ENCODE results near the gene NCF1. TPM values are rescaled to one million over a fixed set of nuclear protein-coding genes. Genes with fewer than 3 reads are reported as not detected.
"Not testable (repeated sequence)": the region's sequence is repeated elsewhere in the genome, so short reads cannot be mapped to it uniquely, and the experiment has no call there.

The NCF1 gene
- total RNA-seq, 2 experiments from 2014 or later, result 3.9 to 4.5 TPM

DNA sequence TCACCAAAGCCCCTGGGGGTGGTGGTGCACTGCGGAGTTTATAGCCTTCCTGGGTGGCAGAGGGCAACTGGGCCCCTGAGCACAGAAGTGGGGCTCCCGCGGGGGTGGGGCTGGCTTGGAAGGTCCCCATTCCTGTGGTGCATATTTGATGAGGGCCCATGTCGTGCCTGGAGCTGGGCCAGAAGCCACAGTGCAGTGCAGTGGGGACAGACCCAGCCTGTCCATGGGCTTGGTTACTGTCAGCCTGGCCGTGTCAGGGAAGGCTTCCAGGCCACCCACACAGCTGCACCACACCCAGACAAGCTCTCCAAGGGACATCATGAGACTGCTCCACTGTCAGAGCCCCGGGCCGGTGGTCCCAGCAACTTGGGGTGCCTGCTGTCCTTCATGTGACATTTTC is 7.3 kb upstream of the NCF1 start:
- intact Hi-C loops (cut with DNase I, micrococcal nuclease); DNase-seq; H3K27me3 ChIP-seq (ENCODE audit: control insufficient read depth in 1 of 2, insufficient read depth in 2 of 2, low read length in 2 of 2); H3K4me3 Mint-ChIP-seq; H3K4me3 ChIP-seq (ENCODE audit: low read length); H3K4me1 Mint-ChIP-seq (ENCODE audit: low read depth); ATAC-seq (ENCODE audit: poor library complexity); H3K9me3 Mint-ChIP-seq; H3K27ac Mint-ChIP-seq; H3K27me3 Mint-ChIP-seq; CTCF ChIA-PET; POLR2A ChIA-PET; H3K4me1 ChIP-seq (ENCODE audit: insufficient read depth, low read length); H3K9me3 ChIP-seq (ENCODE audit: control insufficient read depth in 1 of 2, insufficient read depth in 1 of 2, low read length in 2 of 2); H3K27ac ChIP-seq (ENCODE audit: low read depth in 1 of 2, low read length in 2 of 2); H3K36me3 Mint-ChIP-seq (ENCODE audit: low read depth); H3K36me3 ChIP-seq (ENCODE audit: insufficient read depth, low read length): not testable (repeated sequence)

GRCh38 chr7:74766991-74767390 is 6.8 kb upstream of the NCF1 start:
- DNase-seq; intact Hi-C loops (cut with DNase I, micrococcal nuclease); H3K27ac ChIP-seq (ENCODE audit: low read depth in 1 of 2, low read length in 2 of 2); H3K36me3 ChIP-seq (ENCODE audit: insufficient read depth, low read length); H3K9me3 Mint-ChIP-seq; ATAC-seq (ENCODE audit: poor library complexity); H3K4me3 Mint-ChIP-seq; H3K4me1 ChIP-seq (ENCODE audit: insufficient read depth, low read length); H3K4me3 ChIP-seq (ENCODE audit: low read length); POLR2A ChIA-PET; H3K27me3 Mint-ChIP-seq; H3K4me1 Mint-ChIP-seq (ENCODE audit: low read depth); H3K9me3 ChIP-seq (ENCODE audit: control insufficient read depth in 1 of 2, insufficient read depth in 1 of 2, low read length in 2 of 2); H3K27me3 ChIP-seq (ENCODE audit: control insufficient read depth in 1 of 2, insufficient read depth in 2 of 2, low read length in 2 of 2); H3K36me3 Mint-ChIP-seq (ENCODE audit: low read depth); CTCF ChIA-PET; H3K27ac Mint-ChIP-seq: not testable (repeated sequence)

GRCh38 chr7:74770062-74770461 is 3.7 kb upstream of the NCF1 start:
- H3K27ac ChIP-seq (ENCODE audit: low read depth in 1 of 2, low read length in 2 of 2); H3K9me3 ChIP-seq (ENCODE audit: control insufficient read depth in 1 of 2, insufficient read depth in 1 of 2, low read length in 2 of 2); H3K27ac Mint-ChIP-seq; DNase-seq; H3K4me3 ChIP-seq (ENCODE audit: low read length); H3K9me3 Mint-ChIP-seq; H3K36me3 Mint-ChIP-seq (ENCODE audit: low read depth); H3K4me1 Mint-ChIP-seq (ENCODE audit: low read depth); POLR2A ChIA-PET; H3K27me3 Mint-ChIP-seq; CTCF ChIA-PET; H3K4me1 ChIP-seq (ENCODE audit: insufficient read depth, low read length); H3K36me3 ChIP-seq (ENCODE audit: insufficient read depth, low read length); H3K27me3 ChIP-seq (ENCODE audit: control insufficient read depth in 1 of 2, insufficient read depth in 2 of 2, low read length in 2 of 2); ATAC-seq (ENCODE audit: poor library complexity); H3K4me3 Mint-ChIP-seq; intact Hi-C loops (cut with DNase I, micrococcal nuclease): not testable (repeated sequence)

DNA sequence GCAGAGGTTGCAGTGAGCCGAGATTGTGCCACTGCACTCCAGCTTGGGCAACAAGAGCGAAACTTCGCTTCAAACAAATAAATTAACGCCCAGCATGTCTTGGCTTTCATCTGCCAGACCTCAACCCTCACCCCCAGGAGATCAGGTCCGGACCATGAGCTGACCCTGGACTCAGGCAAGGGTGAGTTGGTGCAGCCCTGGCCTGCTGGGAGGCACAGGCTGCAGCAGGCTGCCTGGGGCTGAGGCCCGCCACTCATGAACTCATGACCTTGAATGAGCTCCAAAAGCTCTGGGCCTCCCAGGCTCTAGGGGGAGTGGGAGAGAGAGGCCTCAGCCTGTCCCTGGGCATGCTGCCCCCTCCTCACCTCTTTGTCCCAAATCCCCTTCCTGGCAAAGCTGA is 1.7 kb upstream of the NCF1 start:
- POLR2A ChIA-PET; H3K27me3 Mint-ChIP-seq; H3K9me3 ChIP-seq (ENCODE audit: control insufficient read depth in 1 of 2, insufficient read depth in 1 of 2, low read length in 2 of 2); H3K36me3 Mint-ChIP-seq (ENCODE audit: low read depth); H3K4me1 Mint-ChIP-seq (ENCODE audit: low read depth); H3K9me3 Mint-ChIP-seq; H3K27ac ChIP-seq (ENCODE audit: low read depth in 1 of 2, low read length in 2 of 2); H3K4me1 ChIP-seq (ENCODE audit: insufficient read depth, low read length); intact Hi-C loops (cut with DNase I, micrococcal nuclease); H3K27me3 ChIP-seq (ENCODE audit: control insufficient read depth in 1 of 2, insufficient read depth in 2 of 2, low read length in 2 of 2); H3K4me3 ChIP-seq (ENCODE audit: low read length); CTCF ChIA-PET; H3K36me3 ChIP-seq (ENCODE audit: insufficient read depth, low read length); ATAC-seq (ENCODE audit: poor library complexity); H3K4me3 Mint-ChIP-seq; H3K27ac Mint-ChIP-seq: not testable (repeated sequence)
- peak in 1 of 14 experiments; percentile 0 for DNase-seq

DNA sequence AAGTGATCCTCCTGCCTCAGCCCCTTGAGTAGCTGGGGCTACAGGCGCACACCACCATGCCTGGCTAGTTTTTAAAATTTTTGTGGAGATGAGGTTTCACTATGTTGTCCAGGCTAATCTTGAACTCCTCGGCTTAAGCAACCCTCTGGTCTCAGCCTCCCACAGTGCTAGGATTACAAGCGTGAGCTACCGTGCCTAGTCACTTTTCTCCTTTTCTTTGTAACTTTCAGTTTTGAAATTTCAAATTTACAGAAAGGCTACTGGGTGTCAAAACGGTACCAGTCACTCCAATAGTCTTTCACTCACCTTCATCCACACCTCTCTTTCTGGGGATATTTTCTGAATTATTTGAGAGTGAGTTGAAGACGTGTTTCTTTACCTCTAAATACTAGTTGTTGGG is 1.3 kb downstream of the NCF1 start:
- ATAC-seq (ENCODE audit: poor library complexity); H3K9me3 ChIP-seq (ENCODE audit: control insufficient read depth in 1 of 2, insufficient read depth in 1 of 2, low read length in 2 of 2); POLR2A ChIA-PET; H3K4me1 Mint-ChIP-seq (ENCODE audit: low read depth); H3K4me1 ChIP-seq (ENCODE audit: insufficient read depth, low read length); H3K27ac ChIP-seq (ENCODE audit: low read depth in 1 of 2, low read length in 2 of 2); H3K36me3 Mint-ChIP-seq (ENCODE audit: low read depth); H3K9me3 Mint-ChIP-seq; CTCF ChIA-PET; intact Hi-C loops (cut with DNase I, micrococcal nuclease); H3K36me3 ChIP-seq (ENCODE audit: insufficient read depth, low read length); H3K27me3 ChIP-seq (ENCODE audit: control insufficient read depth in 1 of 2, insufficient read depth in 2 of 2, low read length in 2 of 2); H3K27ac Mint-ChIP-seq; DNase-seq; H3K4me3 ChIP-seq (ENCODE audit: low read length); H3K4me3 Mint-ChIP-seq; H3K27me3 Mint-ChIP-seq: not testable (repeated sequence)

DNA sequence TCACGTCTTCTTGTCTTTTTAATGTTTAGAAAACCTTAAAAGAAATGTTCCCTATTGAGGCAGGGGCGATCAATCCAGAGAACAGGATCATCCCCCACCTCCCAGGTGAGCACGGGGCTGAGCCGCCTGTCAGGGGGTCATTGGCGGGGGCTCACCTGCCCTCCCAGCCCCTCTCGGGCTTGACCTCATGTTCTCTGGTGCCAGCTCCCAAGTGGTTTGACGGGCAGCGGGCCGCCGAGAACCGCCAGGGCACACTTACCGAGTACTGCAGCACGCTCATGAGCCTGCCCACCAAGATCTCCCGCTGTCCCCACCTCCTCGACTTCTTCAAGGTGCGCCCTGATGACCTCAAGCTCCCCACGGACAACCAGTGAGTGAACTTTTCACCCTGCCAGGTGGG is 5.2 kb downstream of the NCF1 start:
- DNase-seq; H3K4me1 ChIP-seq (ENCODE audit: insufficient read depth, low read length); H3K4me3 ChIP-seq (ENCODE audit: low read length); H3K27me3 ChIP-seq (ENCODE audit: control insufficient read depth in 1 of 2, insufficient read depth in 2 of 2, low read length in 2 of 2); intact Hi-C loops (cut with DNase I, micrococcal nuclease); H3K4me3 Mint-ChIP-seq; H3K36me3 ChIP-seq (ENCODE audit: insufficient read depth, low read length); ATAC-seq (ENCODE audit: poor library complexity); H3K27ac Mint-ChIP-seq; H3K27ac ChIP-seq (ENCODE audit: low read depth in 1 of 2, low read length in 2 of 2); POLR2A ChIA-PET; H3K36me3 Mint-ChIP-seq (ENCODE audit: low read depth); H3K27me3 Mint-ChIP-seq; H3K9me3 Mint-ChIP-seq; H3K4me1 Mint-ChIP-seq (ENCODE audit: low read depth); H3K9me3 ChIP-seq (ENCODE audit: control insufficient read depth in 1 of 2, insufficient read depth in 1 of 2, low read length in 2 of 2); CTCF ChIA-PET: not testable (repeated sequence)

DNA sequence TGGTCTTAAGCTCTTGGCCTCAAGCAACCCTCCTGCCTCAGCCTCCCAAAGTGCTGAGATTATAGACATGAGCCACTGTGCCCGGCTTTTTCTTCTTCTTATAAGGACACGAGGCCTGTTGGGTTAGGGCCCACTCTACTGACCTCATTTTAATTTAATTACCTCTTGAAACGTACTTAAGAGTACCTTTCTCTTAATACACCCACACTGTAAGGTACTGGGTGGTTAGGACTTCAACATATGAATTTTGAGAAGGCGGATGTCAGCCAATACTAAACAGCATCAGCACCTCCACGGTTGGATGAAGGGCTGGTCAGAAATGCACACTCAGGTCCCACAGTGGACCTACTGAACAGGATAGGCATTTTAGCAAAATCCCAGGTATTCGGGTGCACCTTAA is 7.9 kb downstream of the NCF1 start:
- H3K4me3 ChIP-seq (ENCODE audit: low read length); POLR2A ChIA-PET; DNase-seq; H3K36me3 Mint-ChIP-seq (ENCODE audit: low read depth); H3K36me3 ChIP-seq (ENCODE audit: insufficient read depth, low read length); H3K4me1 ChIP-seq (ENCODE audit: insufficient read depth, low read length); CTCF ChIA-PET; ATAC-seq (ENCODE audit: poor library complexity); intact Hi-C loops (cut with DNase I, micrococcal nuclease); H3K9me3 Mint-ChIP-seq; H3K27me3 ChIP-seq (ENCODE audit: control insufficient read depth in 1 of 2, insufficient read depth in 2 of 2, low read length in 2 of 2); H3K27ac Mint-ChIP-seq; H3K4me3 Mint-ChIP-seq; H3K27ac ChIP-seq (ENCODE audit: low read depth in 1 of 2, low read length in 2 of 2); H3K27me3 Mint-ChIP-seq; H3K4me1 Mint-ChIP-seq (ENCODE audit: low read depth); H3K9me3 ChIP-seq (ENCODE audit: control insufficient read depth in 1 of 2, insufficient read depth in 1 of 2, low read length in 2 of 2): not testable (repeated sequence)
